HFFc6 (cell line): Measurements from ENCODE around the gene ZMAT5. TPM values are rescaled to one million over a fixed set of nuclear protein-coding genes. Genes with fewer than 3 reads are reported as not detected.
"Not testable (repeated sequence)": the region's sequence is repeated elsewhere in the genome, so short reads cannot be mapped to it uniquely, and the experiment has no call there.

Source experiments
- DNase-seq: peaks from one replicate; pipeline ENCODE4 v3.0.0-alpha.2; 2018
- H3K27ac Mint-ChIP-seq: 2 replicates; pipeline ENCODE4 v1.8.0; 2020; ENCODE audit warnings: mild to moderate bottlenecking, mixed read lengths
- H3K27me3 Mint-ChIP-seq: 2 replicates; pipeline ENCODE4 v1.8.0; 2021; ENCODE audit warnings: mild to moderate bottlenecking, moderate library complexity, mixed read lengths; ENCODE audit not compliant: insufficient read depth
- H3K36me3 Mint-ChIP-seq: 2 replicates; pipeline ENCODE4 v1.8.0; 2021; ENCODE audit warnings: low read depth, mixed read lengths
- H3K4me1 Mint-ChIP-seq: 2 replicates; pipeline ENCODE4 v1.8.0; 2020; ENCODE audit warnings: low read depth, mixed read lengths
- H3K4me3 Mint-ChIP-seq: 2 replicates; pipeline ENCODE4 v1.8.0; 2020; ENCODE audit warnings: mild to moderate bottlenecking, moderate library complexity, mixed read lengths
- H3K9me3 Mint-ChIP-seq: 2 replicates; pipeline ENCODE4 v1.8.0; 2020; ENCODE audit warnings: mild to moderate bottlenecking, mixed read lengths
- CTCF ChIP-seq: fragments of 200-600 bp; sonication (generic); IDR thresholded peaks from 2 replicates; pipeline ENCODE4 v1.5.0; 2021; ENCODE audit warnings: antibody characterized with exemption, mild to moderate bottlenecking
- total RNA-seq, 6 experiments: library from RNA; stranded (reverse); fragmentation: NEBNext Ultra II Directional; extraction: Animal tissue kit (Norgen Biotek cat#: 25700); gene quantifications; 2 replicates in 1 of 6; 3 replicates in 5 of 6; pipeline ENCODE4 v1.2.3, GENCODE V29; 2021

ZMAT5 gene
- total RNA-seq, 6 experiments from 2014 or later = 24.9 to 28.6 (median 26.1) TPM

DNA sequence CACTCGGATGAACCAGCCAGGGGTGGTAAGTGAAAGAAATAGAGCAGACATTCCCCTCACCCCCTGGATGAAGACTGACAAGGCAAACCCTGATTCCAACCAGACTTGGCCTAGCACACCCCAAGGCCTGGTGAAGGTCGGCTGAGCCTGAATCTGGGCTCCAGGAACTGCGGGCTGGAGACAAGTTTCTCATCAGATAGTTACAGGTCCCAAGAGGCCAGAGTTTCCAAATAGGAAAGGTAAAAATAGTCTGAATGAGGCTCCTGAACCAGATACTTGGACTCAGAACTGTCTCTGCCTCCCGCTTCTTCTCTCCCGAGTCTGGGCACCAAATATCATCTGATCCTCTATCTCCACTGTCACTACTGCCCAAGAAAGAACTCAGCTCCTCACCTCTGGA lies 7.8 kb downstream of the ZMAT5 start:
- H3K27me3 Mint-ChIP-seq = no peaks in the 10 kb centered on the region
- TF ChIP-seq CTCF = no peak
- no peaks in the 10 kb centered on the region for H3K4me1 Mint-ChIP-seq
- no peaks in the 10 kb centered on the region for H3K9me3 Mint-ChIP-seq
- H3K4me3 Mint-ChIP-seq = no peak overlapping the region
- H3K27ac Mint-ChIP-seq = no peak overlapping the region
- no peaks in the 10 kb centered on the region for H3K36me3 Mint-ChIP-seq
- no peak for DNase-seq

GRCh38 chr22:29758068-29758622 lies 8.7 kb downstream of the ZMAT5 start:
- Mint-ChIP-seq H3K4me1 (no peaks in the 10 kb centered on the region), H3K4me3 (no peak overlapping the region)
- DNase-seq = no peak

DNA sequence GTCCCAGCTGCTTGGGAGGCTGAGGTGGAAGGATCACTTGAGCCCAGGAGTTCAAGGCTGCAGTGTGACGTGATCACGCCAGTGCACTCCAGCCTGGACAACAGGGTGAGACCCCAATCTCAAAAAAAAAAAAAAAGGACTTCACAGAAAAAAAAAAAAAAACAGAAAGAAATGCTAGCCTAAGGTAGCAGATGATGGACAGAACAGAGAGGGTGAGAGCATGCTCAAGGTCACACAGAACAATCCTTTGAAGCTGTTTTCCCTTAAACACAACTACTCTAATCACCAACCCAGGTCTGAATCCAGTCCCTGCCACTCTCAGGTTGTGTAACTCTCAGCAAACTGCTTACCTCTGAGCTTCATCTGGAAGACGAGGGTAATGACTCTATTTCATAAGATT lies 9.7 kb downstream of the ZMAT5 start:
- DNase-seq = no peak
- Mint-ChIP-seq H3K9me3 (no peaks in the 10 kb centered on the region), H3K27me3 (peaks cover 2% of the 10 kb centered on the region; the same call in 1 of the 2 replicates), H3K4me3 (no peak overlapping the region), H3K27ac (no peak overlapping the region), H3K36me3 (no peaks in the 10 kb centered on the region), H3K4me1 (no peaks in the 10 kb centered on the region)
- TF ChIP-seq CTCF = no peak

More at GRCh38 chr22:29758068-29758622, 8.7 kb downstream of the ZMAT5 start:
- H3K36me3 Mint-ChIP-seq = no peaks in the 10 kb centered on the region
- no peak for TF ChIP-seq CTCF
- no peak overlapping the region for H3K27ac Mint-ChIP-seq
- H3K9me3 Mint-ChIP-seq = no peaks in the 10 kb centered on the region
- peaks cover 2% of the 10 kb centered on the region; the same call in 1 of the 2 replicates for H3K27me3 Mint-ChIP-seq

GRCh38 chr22:29756341-29756740 lies 10.5 kb downstream of the ZMAT5 start:
- no peaks in the 10 kb centered on the region for H3K36me3 Mint-ChIP-seq
- DNase-seq = no peak
- H3K27me3 Mint-ChIP-seq = peaks cover 2% of the 10 kb centered on the region; the same call in 1 of the 2 replicates
- H3K27ac Mint-ChIP-seq = no peak overlapping the region
- TF ChIP-seq CTCF = no peak
- H3K9me3 Mint-ChIP-seq = no peaks in the 10 kb centered on the region
- no peaks in the 10 kb centered on the region for H3K4me1 Mint-ChIP-seq
- H3K4me3 Mint-ChIP-seq = no peak overlapping the region

- Mint-ChIP-seq H3K27me3 (peaks cover 2% of the 10 kb centered on the region; the same call in 1 of the 2 replicates), H3K36me3 (no peaks in the 10 kb centered on the region), H3K9me3 (no peaks in the 10 kb centered on the region), H3K4me3 (no peak overlapping the region), H3K4me1 (no peaks in the 10 kb centered on the region), H3K27ac (no peak overlapping the region)
- TF ChIP-seq CTCF = no peak
- DNase-seq = no peak
These were observed 10.9 kb downstream of the ZMAT5 start for GRCh38 chr22:29755889-29756288.

DNA sequence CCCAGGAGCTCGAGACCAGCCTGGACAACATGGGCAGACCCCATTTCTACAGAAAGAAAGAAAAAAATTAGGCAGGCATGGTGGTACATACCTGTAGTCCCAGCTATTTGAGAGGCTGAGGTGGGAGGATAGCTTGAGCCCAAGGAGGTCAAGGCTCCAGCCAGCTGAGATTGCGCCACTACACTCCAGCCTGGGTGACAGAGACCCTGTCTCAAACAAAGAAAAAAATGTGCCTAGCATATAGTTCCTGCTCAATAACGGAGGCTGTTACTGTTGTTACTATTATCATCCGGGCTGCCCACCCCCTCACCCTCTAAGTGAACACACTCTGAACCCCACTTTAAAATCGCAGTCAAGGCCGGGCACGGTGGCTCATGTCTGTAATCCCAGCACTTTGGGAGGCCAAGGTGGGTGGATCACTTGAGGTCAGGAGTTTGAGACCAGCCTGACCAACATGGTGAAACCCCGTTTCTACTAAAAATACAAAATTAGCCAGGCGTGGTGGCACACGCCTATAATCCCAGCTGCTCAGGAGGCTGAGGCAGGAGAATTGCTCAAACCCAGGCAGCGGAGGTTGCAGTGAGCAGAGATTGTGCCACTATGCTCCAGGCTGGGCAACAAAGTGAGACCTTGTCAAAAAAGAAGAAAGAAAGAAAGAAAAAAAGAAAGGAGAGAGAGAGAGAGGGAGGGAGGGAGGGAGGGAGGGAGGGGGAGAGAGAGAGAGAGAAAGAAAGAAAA lies 12.0 kb downstream of the ZMAT5 start:
- H3K36me3 Mint-ChIP-seq, H3K27ac Mint-ChIP-seq, H3K4me3 Mint-ChIP-seq, H3K9me3 Mint-ChIP-seq, H3K4me1 Mint-ChIP-seq, H3K27me3 Mint-ChIP-seq, DNase-seq: not testable (repeated sequence)
